H1 (cell line): ENCODE measurements around the gene BNC2. TPM values are rescaled to one million over a fixed set of nuclear protein-coding genes. Genes with fewer than 3 reads are reported as not detected.

Experiments used
- CBX8 ChIP-seq: fragments of 300-800, 300-1000 bp; sonication (generic); IDR thresholded peaks from 2 replicates; pipeline ENCODE4 v1.7.1; 2016; ENCODE audit warnings: low read depth, low read length, borderline replicate concordance
- CHD7 ChIP-seq: fragments of 300-600 bp; sonication (generic); IDR thresholded peaks from 2 replicates; pipeline ENCODE4 v1.7.1; 2012; ENCODE audit warnings: low read length, moderate library complexity, mild to moderate bottlenecking, inconsistent platforms; ENCODE audit not compliant: insufficient replicate concordance
- CTBP2 ChIP-seq: IDR thresholded peaks from 2 replicates; pipeline ENCODE4 v1.7.0; 2011; ENCODE audit warnings: borderline replicate concordance, mild to moderate bottlenecking, moderate library complexity, mixed read lengths, low read length; ENCODE audit not compliant: insufficient read depth, insufficient read length
- CTCF ChIP-seq, 3 experiments: IDR thresholded peaks; 1 replicate in 2 of 3; 2 replicates in 1 of 3; pipeline versions ENCODE4 v1.5.1 to v1.6.1; 2011; ENCODE audit warnings: low read length in 3 of 3, mild to moderate bottlenecking in 3 of 3, inconsistent platforms in 2 of 3, low read depth in 1 of 3, moderate library complexity in 1 of 3; ENCODE audit not compliant: insufficient read depth in 1 of 3; ENCODE audit errors: control extremely low read depth in 1 of 3
- EGR1 ChIP-seq: IDR thresholded peaks from 2 replicates; pipeline ENCODE4 v1.6.1; 2011; ENCODE audit warnings: low read depth, low read length, borderline replicate concordance
- KDM5A ChIP-seq: fragments of 200-600 bp; IDR thresholded peaks from 2 replicates; pipeline ENCODE4 v1.7.1; 2012; ENCODE audit warnings: mild to moderate bottlenecking, low read length, inconsistent platforms, mixed read lengths
- RFX5 ChIP-seq: IDR thresholded peaks from 2 replicates; pipeline ENCODE4 v1.6.1; 2011; ENCODE audit warnings: low read depth, low read length, improper control_type of control experiment, borderline replicate concordance
- YY1 ChIP-seq: IDR thresholded peaks from 2 replicates; pipeline ENCODE4 v1.6.1; 2011; ENCODE audit warnings: low read depth, mild to moderate bottlenecking, low read length
- polyA plus RNA-seq, 7 experiments: library from polyadenylated mRNA; depleted of rRNA in 3 of 7; stranded (reverse) in 5 of 7; unstranded in 2 of 7; fragments of >200 nt in 5 of 7; fragments of 200-250 nt in 2 of 7; gene quantifications; 1 replicate in 5 of 7; 2 replicates in 1 of 7; 4 replicates in 1 of 7; pipeline versions ENCODE4 v1.2.1 to v1.2.3, GENCODE V29; 2011 to 2013; ENCODE audit warnings: missing spikeins in 2 of 7, mixed read lengths in 2 of 7
- total RNA-seq: library from RNA; stranded (reverse); fragmentation: NEBNext Ultra II Directional; extraction: Animal tissue kit (Norgen Biotek cat#: 25700); gene quantifications from 2 replicates; pipeline ENCODE4 v1.2.1, GENCODE V29; 2021

BNC2 gene
- total and polyA plus RNA-seq, 2 of the 8 experiments (the other 6 are each of a cell fraction or from before 2014, with no cell fraction given), result 16.0 to 26.8 TPM

- TF ChIP-seq CTCF (IDR thresholded peaks at IDR 0.05; ENCODE audit: control extremely low read depth in 1 of 3, insufficient read depth in 1 of 3, low read depth in 1 of 3, low read length in 3 of 3) (no peak), CBX8 (no peak), YY1 (no peak), RFX5 (no peak), EGR1 (no peak), CHD7 (no peak), CTBP2 (no peak), KDM5A (no peak)
- TF ChIP-seq, all 59 proteins: peak for 0
These were observed 411.6 kb downstream of the BNC2 start (continued) for GRCh38 chr9:16458696-16459420.
